COR-L47 (cell line): ENCODE results near the gene LIPM.

Experiments
- DNase-seq: peaks from one replicate; lab custom pipeline; 2025; lab: John Stamatoyannopoulos, UW

LIPM gene, protein sequence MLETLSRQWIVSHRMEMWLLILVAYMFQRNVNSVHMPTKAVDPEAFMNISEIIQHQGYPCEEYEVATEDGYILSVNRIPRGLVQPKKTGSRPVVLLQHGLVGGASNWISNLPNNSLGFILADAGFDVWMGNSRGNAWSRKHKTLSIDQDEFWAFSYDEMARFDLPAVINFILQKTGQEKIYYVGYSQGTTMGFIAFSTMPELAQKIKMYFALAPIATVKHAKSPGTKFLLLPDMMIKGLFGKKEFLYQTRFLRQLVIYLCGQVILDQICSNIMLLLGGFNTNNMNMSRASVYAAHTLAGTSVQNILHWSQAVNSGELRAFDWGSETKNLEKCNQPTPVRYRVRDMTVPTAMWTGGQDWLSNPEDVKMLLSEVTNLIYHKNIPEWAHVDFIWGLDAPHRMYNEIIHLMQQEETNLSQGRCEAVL

DNA sequence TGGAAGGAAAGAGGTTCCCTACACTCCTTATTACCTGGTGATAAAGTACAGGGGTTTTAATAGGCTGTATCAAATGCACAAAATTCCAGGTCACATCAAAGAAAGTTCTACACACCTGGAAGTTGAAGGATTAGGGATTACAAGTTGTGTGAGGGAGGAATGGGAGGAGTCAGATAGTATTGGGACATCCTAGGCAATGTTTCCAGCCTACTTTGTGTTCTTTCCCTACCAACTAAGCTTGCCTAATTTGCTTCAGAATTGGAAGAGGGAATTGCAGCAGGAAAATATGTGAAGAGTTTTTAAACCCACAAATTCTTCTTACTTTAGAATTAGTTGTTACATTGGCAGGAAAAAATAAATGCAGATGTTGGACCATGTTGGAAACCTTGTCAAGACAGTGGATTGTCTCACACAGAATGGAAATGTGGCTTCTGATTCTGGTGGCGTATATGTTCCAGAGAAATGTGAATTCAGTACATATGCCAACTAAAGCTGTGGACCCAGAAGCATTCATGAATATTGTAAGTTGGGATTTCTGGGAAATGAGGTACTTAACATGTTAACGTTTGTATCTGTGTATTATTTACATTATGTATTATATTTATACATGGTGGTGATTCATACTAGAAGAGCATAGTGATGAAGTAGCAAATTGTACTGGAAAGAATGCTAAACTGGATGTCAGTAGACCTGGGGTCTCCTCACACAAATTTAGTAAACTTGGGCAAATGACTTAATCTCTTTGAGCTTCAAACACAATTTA lies at the start of gene LIPM:
LIPM (plus strand) TSS at position 208 of the 763 bp plus-strand sequence; CDS start at position 375, 167 bp downstream.
- no peak for DNase-seq

DNA sequence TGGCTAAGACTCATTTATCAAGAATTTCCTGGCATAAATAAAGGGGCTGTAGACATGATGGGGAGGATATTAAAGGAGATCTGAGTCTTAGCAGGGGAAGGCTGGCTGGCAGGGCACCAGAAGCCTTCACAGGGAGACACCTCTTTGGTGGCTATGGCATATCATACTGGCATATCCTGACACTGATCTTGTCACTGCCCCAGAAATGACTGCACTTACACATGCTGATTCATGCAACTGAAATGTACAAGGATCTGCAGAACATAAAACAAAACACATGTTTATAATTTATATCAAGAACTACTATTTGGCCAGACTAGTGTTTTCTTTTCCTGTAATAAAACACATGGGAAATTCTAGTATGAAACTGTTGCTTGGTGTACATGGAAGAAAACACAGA lies 48.2 kb upstream of the LIPM start:
- DNase-seq = no peak

DNA sequence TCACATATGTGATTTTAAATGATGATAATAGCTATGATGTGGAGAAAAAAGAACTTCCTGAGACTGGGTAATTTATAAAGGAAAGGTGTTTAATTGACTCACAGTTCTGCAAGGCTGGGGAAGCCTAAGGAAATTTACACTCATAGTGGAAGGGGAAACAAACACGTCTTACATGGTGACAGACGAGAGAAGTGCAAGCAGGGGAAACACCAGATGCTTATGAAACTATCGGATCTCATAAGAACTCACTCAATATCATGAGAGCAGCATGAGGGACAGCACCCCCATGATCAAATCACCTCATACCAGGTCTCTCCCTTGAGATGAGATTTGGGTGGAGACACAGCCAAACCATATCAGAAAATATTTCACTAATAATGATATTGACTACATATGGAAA lies 46.8 kb upstream of the LIPM start:
- DNase-seq = no peak

DNA sequence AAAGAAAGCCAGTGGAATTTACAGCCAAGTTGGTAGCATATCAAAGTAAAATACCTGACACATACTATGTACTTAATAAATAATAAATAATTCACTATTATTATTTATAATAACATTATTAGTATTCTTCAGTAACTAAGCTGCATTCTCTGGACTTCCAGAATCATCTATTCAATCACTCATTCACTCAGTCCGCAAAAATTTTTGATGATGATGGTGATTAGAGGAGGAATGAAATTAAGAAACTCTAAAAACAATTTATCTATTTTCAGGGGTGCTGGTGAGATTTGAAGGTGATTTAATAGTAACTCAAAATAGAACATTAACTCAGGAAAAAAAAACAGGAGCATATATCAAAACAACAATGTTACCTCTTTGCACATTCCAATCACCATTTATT lies 45.9 kb upstream of the LIPM start:
- no peak for DNase-seq

DNA sequence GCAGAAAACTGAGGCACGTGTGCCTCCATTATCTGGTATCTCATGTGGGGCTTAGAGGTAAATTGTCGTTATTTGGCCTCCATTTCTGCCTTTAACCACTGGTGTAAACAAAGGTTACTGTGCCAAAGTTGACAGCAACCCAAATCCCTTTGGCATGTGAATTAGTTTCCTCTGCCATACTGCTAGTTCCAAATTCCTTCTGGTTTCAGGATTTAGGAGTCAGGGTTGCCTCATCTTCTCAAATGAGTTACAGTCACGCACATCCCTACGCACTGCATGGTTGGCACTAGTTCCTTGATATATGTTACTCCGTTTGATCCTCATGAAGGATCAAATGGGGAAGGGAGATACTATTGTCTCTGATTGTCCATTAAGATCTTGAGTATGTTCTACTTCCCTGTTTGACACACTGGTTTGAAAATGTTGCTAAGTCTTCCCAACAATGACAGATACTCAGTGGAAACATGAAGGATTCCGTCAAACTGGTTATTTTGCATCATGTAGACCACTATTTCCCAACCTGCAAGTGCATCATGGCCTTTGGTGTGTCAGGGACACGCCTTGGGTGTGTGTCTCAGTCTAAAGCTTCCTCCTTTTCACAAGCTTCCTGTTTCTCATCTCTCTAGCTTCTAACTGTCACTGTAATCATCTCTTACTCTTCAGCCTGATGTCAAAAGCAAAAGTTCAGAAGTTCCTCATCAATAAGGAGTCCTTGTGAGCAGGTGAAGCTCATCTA lies 43.0 kb upstream of the LIPM start, which contains the start of gene LIPN:
LIPN (plus strand) TSS at position 655 of the 736 bp plus-strand sequence. CDS start 1,386 bp downstream, outside the sequence.
- DNase-seq = no peak

DNA sequence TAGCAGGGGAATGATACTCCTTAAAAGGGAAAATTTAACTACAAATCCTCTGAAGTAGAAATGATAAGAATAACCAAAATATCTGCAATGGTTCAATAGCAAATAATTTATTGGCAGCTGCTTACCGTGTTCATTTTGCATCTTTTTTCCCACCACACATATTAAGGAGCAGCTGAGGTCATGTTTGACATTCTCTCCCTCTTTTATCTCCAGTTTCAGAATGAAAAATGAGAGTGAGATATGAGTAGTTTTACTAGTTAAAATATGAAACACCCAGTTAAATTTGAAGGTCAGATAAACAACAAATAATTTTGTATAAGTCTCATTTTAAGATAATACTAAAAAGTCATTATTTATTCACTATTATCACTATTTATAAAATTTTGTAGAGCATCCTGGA lies 39.6 kb upstream of the LIPM start:
- DNase-seq = no peak

DNA sequence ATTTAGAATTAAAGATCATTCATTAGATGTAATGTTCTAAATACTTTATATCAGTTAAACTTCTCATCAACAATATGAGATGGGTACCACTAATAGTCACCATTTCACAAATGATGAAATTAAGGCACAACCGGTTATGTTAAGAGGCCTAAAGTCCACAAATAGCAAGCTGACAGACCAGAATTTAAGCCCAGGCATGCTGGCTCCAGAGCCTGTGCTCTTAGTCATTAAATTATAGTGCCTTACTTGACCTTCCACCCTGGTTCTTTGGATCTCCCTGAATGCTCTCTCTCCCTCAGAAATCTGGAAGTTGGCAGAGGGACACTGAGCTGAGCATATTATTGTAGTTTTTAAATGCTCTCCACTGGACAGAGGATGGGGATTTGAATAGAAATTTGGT lies 39.1 kb upstream of the LIPM start:
- DNase-seq = no peak

DNA sequence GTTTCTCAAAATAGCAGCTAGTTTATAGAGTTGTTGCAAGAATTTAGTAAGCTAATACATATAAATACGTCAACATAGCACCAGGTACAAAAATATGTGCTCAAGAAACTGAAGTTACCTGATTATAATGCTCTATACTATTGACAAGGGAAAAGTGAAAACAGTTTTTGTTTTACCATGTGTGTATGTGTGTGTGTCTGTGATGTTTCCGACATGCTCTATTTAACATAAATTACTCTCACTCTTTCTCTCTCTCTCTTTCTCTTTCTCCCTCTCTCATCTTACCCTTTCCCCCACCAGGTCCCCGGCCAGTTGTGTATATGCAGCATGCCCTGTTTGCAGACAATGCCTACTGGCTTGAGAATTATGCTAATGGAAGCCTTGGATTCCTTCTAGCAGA lies 38.4 kb upstream of the LIPM start:
- no peak for DNase-seq

DNA sequence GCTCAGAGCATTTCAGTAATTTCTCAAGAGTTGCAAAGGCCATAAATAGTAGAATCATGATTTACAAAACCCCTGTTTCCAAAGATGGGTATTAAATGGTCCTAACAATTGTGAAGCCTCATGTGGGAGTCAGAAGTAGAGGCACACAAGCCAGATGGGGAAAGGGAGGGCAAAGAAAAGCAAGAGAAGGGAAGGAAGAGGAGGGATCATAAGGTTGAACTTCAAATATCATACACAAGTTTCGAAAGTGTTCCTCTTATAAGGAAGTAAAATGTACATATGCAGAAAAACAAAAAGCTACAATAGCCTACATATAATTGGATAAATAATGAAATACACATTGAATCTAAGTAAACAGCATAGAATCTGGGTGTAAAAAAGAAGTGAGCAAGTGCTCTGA lies 36.7 kb upstream of the LIPM start:
- DNase-seq = no peak

DNA sequence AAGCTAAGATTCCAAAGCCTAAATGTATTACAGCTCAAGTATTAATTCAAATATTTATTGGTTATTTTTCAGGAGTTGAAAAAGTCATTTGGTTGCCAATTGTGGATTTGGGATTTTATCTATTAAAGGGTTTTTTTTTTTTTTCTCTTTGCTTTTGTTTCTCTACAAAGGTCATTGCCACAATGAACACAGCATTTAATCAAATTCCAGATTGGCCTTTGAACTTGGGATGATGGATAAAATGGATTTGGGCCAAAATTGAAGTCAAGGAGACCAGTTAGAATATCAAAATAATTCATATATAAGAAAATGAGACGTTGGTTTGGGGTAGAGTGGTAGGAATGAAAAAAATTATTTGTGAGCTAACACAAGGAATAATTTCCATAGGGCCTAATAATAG lies 33.1 kb upstream of the LIPM start:
- DNase-seq = no peak

DNA sequence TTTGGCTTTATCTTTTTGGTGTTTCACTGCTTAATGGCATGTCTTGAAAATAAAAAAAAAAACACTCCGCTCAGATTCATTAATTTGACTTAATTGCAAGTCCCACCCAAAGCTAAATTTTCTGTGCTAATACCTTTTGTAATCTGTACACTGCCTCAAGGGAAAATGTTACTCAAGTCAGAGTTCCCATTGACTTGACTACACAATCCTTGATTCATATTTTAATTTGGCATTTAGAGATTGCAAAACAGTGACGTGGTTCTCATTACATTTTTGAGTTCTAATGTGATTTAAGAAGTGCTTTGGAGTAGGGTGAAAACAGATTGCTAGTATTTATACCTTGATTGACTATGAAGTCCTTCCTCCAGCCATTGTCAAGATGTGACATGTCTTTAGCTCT lies 21.3 kb upstream of the LIPM start:
- DNase-seq = no peak

DNA sequence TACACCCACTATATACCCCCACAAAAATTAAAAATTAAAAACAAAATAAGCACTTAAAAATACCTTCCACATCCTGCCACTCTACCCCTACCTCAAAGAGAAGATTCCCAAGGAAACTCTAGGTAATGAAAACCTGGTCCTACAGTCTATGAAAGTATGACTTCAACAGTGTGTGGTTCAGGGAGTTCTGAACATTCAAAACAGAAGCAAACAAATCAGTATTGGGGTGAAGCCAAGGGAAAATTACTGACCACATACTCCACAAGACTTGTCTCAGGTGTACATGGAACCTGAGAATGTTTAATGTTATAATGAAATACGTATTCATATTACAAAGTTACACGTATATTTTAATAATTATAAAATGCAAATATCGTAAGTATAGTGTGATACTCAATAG lies 20.3 kb upstream of the LIPM start:
- DNase-seq = no peak

DNA sequence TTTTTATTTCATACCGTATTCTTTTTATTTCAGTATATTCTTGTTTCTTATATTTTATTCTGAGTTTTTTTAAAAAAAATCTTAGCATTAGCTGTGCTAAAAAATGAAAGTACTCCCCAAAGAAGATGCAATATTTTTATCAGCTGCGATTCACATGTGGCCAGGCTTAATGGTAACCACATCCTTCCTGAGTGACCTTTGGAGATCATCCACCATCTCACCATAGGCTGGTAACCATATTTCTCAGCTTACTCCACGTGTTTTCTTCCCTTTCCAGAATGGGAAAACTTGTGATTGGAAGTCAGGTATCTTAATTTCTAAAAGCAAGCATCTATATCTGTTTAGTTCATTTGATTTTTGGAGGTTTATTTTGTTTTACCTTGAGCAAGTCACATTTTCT lies 18.8 kb upstream of the LIPM start:
- no peak for DNase-seq

DNA sequence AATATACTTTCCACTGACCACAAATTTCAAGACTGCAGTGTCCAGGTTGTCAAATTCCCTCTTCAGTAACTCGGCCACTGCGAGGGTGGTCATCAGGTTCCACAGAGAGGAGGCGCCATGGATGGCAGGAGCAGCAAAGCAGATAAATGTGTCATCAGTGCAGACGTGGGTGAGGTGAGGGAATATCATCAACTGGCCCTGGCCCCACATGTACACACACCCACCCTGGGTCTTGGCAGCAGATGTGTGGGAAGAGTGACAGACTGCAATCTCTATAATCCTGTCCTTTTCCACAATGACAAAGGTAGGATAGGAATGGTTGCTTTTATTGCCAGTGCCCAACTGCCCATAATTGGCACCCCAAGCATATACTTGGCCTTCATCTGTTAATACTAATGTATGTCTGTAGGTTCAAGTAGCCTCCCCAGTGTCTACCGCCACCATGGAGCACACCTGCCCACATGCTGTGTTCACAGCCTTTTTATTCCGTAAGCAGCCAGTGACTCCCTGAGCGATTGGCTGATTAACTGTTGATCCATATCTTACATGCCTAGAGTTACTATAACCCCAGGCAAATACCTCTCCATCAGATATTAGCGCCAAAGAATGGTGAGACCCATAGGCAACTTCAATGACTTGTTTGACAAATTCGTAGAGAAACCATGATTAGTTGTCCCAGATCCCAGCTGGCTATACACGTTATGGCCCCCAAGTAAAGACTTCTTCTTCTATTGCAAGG lies 16.3 kb upstream of the LIPM start:
- no peak for DNase-seq

DNA sequence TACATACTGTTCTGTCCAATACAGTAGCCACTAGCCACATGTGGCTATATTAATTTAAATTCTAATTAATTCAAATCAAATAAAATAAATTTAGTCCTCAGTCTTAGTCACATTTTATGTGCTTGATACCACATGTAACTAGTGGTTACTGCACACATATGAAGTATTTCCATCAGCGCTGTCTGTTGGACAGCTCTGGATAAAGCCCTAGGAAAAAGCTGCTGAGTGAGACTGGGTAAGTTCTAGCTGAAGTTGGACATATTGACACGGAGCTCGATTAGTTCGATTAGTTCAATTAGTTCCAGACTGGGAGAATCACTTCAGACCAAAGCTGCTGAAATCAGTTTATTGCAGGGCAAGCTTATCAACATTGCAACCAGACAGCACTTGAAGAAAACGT lies 15.1 kb upstream of the LIPM start:
- no peak for DNase-seq

DNA sequence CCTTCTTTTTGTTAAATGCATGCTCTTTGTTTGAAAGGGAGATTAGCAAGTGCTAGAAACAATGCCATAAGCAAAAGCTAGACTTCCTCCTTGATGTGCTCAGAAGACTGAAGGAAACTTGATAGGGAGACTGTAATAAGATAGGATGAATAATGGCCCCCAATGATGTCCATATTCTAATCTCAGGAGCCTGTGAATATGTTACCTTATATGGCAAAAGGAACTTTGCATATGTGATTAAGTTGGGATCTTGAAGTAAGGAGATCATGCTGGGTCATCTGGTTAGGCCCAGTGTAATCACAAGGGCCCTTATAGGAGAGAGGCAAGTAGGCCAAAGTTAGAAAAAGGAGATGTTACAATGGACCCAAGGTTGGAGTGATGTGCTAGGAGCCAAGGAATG lies 13.6 kb upstream of the LIPM start:
- no peak for DNase-seq

DNA sequence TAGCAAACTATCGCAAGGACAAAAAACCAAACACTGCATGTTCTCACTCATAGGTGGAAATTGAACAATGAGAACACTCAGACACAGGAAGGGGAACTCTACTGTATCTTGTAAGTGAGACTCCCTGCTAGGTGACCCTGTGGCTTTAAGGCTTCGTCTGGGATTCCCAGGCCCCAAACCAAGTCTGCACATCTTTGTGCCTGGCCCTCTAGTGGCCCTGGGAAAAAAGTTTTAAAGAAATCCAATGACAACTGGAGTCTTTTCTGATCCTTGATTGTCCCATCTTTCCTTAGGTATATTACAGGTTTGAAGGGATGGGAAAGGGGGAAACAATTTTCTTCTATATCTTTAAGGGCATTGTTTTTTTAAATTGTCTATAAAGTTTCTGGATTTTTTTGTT lies 10.6 kb upstream of the LIPM start:
- DNase-seq = no peak

DNA sequence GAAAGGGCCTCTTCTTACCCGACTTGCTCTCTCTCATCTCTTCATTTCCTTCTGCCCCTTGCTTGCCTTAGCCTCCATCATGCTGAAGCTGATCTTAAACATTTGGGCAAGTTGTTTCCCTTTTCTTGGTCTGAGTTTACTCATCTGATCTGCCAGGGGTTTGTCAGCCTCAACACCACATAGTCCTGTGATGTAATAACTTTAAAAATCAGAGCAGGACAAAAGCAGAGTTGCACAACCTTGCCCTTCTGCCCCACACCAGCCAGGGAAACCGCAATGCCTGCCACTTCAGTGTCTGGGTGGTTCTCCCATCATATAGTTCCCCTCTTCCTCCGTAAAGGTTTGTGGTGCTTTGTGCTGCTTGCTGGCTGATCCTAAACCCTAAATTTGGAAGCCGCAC lies 9.9 kb upstream of the LIPM start:
- DNase-seq = no peak

DNA sequence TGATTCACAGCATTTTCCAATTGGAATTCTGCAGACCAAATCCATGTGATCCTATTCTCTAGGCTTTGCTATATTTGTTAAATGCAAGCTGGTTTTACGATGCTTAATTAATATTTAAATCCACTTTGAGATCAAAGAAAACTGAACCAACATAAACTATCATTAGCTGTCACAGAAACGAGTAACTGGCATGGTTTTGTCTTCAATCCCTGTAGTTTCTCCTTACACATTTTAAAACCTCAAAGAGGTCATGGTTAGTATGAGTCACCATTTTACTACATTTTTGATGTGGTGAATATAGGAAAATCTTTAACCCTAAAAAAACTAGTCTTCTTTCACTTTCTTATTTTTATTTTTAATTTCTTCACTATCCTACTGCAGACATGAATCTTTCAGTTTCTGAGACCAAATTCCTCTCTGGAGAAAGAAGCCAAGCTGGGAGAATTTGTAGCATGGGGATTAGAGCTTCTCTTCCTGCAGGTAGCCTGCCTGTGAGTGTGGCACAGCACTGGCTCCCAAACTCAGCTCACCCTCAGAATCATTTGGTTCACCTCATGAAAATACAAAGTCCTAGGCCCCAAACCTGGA lies 8.7 kb upstream of the LIPM start:
- DNase-seq = no peak

DNA sequence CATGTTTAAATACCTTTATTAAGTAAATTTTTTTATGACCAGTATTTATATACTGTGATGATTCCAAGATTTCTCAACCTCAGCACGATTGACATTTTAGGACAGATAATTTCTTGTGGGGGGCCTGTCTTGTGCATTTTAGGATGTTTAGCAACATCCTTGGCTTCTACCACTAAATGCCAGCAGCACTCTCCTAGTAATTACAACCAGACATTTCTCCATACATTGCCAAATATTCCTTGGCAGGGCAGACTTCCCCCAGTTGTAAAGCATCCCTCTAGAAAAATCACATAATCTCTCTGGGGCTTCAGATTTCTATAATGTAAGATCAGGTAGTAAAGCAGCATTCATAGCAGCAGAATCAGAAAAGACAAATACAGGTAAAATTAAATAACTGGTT lies 7.8 kb upstream of the LIPM start:
- DNase-seq = no peak
